GM23338 (cell line): ENCODE measurements around the gene FOXR1. TPM values are rescaled to one million over a fixed set of nuclear protein-coding genes. Genes with fewer than 3 reads are reported as not detected.

Experiments
- ATAC-seq: fragments of 200-7000 bp; cut with Tn5 transposase; 3 replicates; pipeline ENCODE4 v1.9.1; 2020
- DNase-seq: peaks from one replicate; pipeline ENCODE4 v3.0.0-alpha.2; 2015; ENCODE audit warnings: low spot score
- H2AFZ ChIP-seq: fragments of 200-600 bp; sonication (generic); 2 replicates; pipeline ENCODE4 v1.8.0; 2016; ENCODE audit warnings: antibody characterized with exemption, mild to moderate bottlenecking, moderate library complexity
- H3F3A ChIP-seq: fragments of 200-600 bp; sonication (generic); replicated peaks from 2 replicates; pipeline ENCODE4 v1.8.0; 2017; ENCODE audit warnings: antibody characterized with exemption, mixed run types, low read depth
- H3K27ac ChIP-seq: fragments of 200-600 bp; sonication (generic); 2 replicates; pipeline ENCODE4 v1.6.1; 2016; ENCODE audit warnings: low read depth
- H3K27me3 ChIP-seq: fragments of 200-600 bp; sonication (generic); 2 replicates; pipeline ENCODE4 v1.8.0; 2016; ENCODE audit warnings: mild to moderate bottlenecking, mixed run types, moderate library complexity; ENCODE audit not compliant: insufficient read depth
- H3K36me3 ChIP-seq: fragments of 200-600 bp; sonication (generic); 2 replicates; pipeline ENCODE4 v1.8.0; 2016; ENCODE audit warnings: mild to moderate bottlenecking; ENCODE audit not compliant: insufficient read depth
- H3K4me1 ChIP-seq: fragments of 200-600 bp; sonication (generic); 2 replicates; pipeline ENCODE4 v1.8.0; 2016; ENCODE audit warnings: mild to moderate bottlenecking, moderate library complexity; ENCODE audit not compliant: insufficient read depth
- H3K4me2 ChIP-seq: fragments of 200-600 bp; sonication (generic); 2 replicates; pipeline ENCODE4 v1.7.1; 2017; ENCODE audit warnings: mixed run types
- H3K4me3 ChIP-seq: fragments of 200-600 bp; sonication (generic); 2 replicates; pipeline ENCODE4 v1.6.1; 2016; ENCODE audit warnings: mixed run types
- H3K79me2 ChIP-seq: fragments of 200-600 bp; sonication (generic); replicated peaks from 2 replicates; pipeline ENCODE4 v1.8.0; 2017; ENCODE audit warnings: mild to moderate bottlenecking; ENCODE audit not compliant: insufficient read depth
- H3K9me2 ChIP-seq: fragments of 200-600 bp; sonication (generic); 2 replicates; pipeline ENCODE4 v1.8.0; 2017; ENCODE audit not compliant: insufficient read depth
- H4K20me1 ChIP-seq: fragments of 200-600 bp; sonication (generic); replicated peaks from 2 replicates; pipeline ENCODE4 v1.8.0; 2017; ENCODE audit warnings: mild to moderate bottlenecking; ENCODE audit not compliant: insufficient read depth
- H3K27ac Mint-ChIP-seq: 2 replicates; pipeline ENCODE4 v1.8.0; 2020; ENCODE audit warnings: inconsistent platforms, mild to moderate bottlenecking, moderate library complexity, mixed read lengths
- H3K27me3 Mint-ChIP-seq: 3 replicates; pipeline ENCODE4 v1.8.0; 2022; ENCODE audit warnings: low read depth, mild to moderate bottlenecking, moderate library complexity, mixed read lengths, inconsistent platforms; ENCODE audit not compliant: insufficient read depth, poor library complexity
- H3K36me3 Mint-ChIP-seq: 3 replicates; pipeline ENCODE4 v1.8.0; 2021; ENCODE audit warnings: low read depth, mild to moderate bottlenecking, inconsistent platforms, moderate library complexity, mixed read lengths
- H3K4me1 Mint-ChIP-seq: 3 replicates; pipeline ENCODE4 v1.8.0; 2020; ENCODE audit warnings: mild to moderate bottlenecking, inconsistent platforms, mixed read lengths
- H3K4me3 Mint-ChIP-seq: 3 replicates; pipeline ENCODE4 v1.8.0; 2021; ENCODE audit warnings: moderate library complexity, mild to moderate bottlenecking, inconsistent platforms, mixed read lengths
- H3K9me3 Mint-ChIP-seq: 3 replicates; pipeline ENCODE4 v1.8.0; 2020; ENCODE audit warnings: moderate library complexity, mild to moderate bottlenecking, inconsistent platforms, mixed read lengths
- CREB1 ChIP-seq: fragments of 250-450 bp; sonication (Bioruptor Pico); IDR thresholded peaks from 2 replicates; pipeline ENCODE4 v1.5.0; 2020; ENCODE audit warnings: low read depth, mild to moderate bottlenecking, moderate library complexity
- CTCF ChIP-seq, 2 experiments: fragments of 200-600 bp in 1 of 2; sonication (generic) in 1 of 2; conservative IDR thresholded peaks; 2 replicates each; pipeline versions ENCODE4 v1.5.1 to v1.6.1; 2016 to 2017; ENCODE audit warnings: antibody characterized with exemption in 2 of 2, low read depth in 2 of 2, mild to moderate bottlenecking in 2 of 2, moderate library complexity in 1 of 2
- ETS1 ChIP-seq: IDR thresholded peaks from 2 replicates; pipeline ENCODE4 v1.6.1; 2016; ENCODE audit warnings: antibody characterized with exemption
- EZH2 ChIP-seq: fragments of 200-600 bp; sonication (generic); IDR thresholded peaks from one replicate; pipeline ENCODE4 v1.8.0; 2017; ENCODE audit warnings: antibody characterized with exemption, mild to moderate bottlenecking, low read depth; ENCODE audit not compliant: unreplicated experiment
- EZH2phosphoT487 ChIP-seq: fragments of 200-600 bp; sonication (generic); IDR thresholded peaks from one replicate; pipeline ENCODE4 v1.8.1; 2018; ENCODE audit warnings: antibody characterized with exemption; ENCODE audit not compliant: unreplicated experiment
- JUNB ChIP-seq: IDR thresholded peaks from one replicate; pipeline ENCODE4 v1.6.1; 2016; ENCODE audit warnings: antibody characterized with exemption; ENCODE audit not compliant: unreplicated experiment
- NANOG ChIP-seq: IDR thresholded peaks from 2 replicates; pipeline ENCODE4 v1.6.1; 2016; ENCODE audit warnings: antibody characterized with exemption, borderline replicate concordance
- POLR2AphosphoS5 ChIP-seq: IDR thresholded peaks from 2 replicates; pipeline ENCODE4 v1.6.1; 2016; ENCODE audit warnings: antibody characterized with exemption, low read depth
- REST ChIP-seq: IDR thresholded peaks from one replicate; pipeline ENCODE4 v1.6.1; 2018; ENCODE audit warnings: antibody characterized with exemption; ENCODE audit not compliant: unreplicated experiment
- STAT1 ChIP-seq: IDR thresholded peaks from one replicate; pipeline ENCODE4 v1.6.1; 2016; ENCODE audit warnings: antibody characterized with exemption; ENCODE audit not compliant: unreplicated experiment
- ZNF114 ChIP-seq: fragments of 250-450 bp; sonication (Bioruptor Pico); IDR thresholded peaks from 2 replicates; pipeline ENCODE4 v1.5.0; 2020; ENCODE audit warnings: mild to moderate bottlenecking, moderate library complexity
- ZNF331 ChIP-seq: fragments of 250-450 bp; sonication (Bioruptor Pico); IDR thresholded peaks from 2 replicates; pipeline ENCODE4 v1.5.0; 2020; ENCODE audit warnings: low read depth, mild to moderate bottlenecking, moderate library complexity
- ZNF462 ChIP-seq: fragments of 250-450 bp; sonication (Bioruptor Pico); IDR thresholded peaks from 2 replicates; pipeline ENCODE4 v1.5.0; 2020; ENCODE audit warnings: mild to moderate bottlenecking, moderate library complexity
- polyA plus RNA-seq: library from polyadenylated mRNA; unstranded; fragments of >200 nt; fragmentation: Nextera tagmentation; extraction: Ambion mirVana; gene quantifications from 2 replicates; pipeline ENCODE4 v1.2.1, GENCODE V29; 2016
- total RNA-seq: library from RNA; depleted of rRNA; stranded (reverse); fragments of >200 nt; shearing (Covaris generic); gene quantifications from 2 replicates; pipeline ENCODE4 v1.2.3, GENCODE V29; 2014

FOXR1 gene
- total and polyA plus RNA-seq, 2 experiments from 2014 or later: not detected

- peaks cover 18% of the 10 kb centered on the region for H3K27me3 Mint-ChIP-seq
These were observed 14.0 kb upstream of the FOXR1 start for GRCh38 chr11:118957549-118957948.

More at GRCh38 chr11:118957549-118957948, 14.0 kb upstream of the FOXR1 start:
- Histone ChIP-seq H3K4me2 (no peak overlapping the region), H3K36me3 (no peaks in the 10 kb centered on the region), H3K27ac (no peak overlapping the region), H4K20me1 (no peaks in the 10 kb centered on the region), H3K27me3 (no peaks in the 10 kb centered on the region), H3K79me2 (no peaks in the 10 kb centered on the region), H3K9me2 (no peaks in the 10 kb centered on the region), H3F3A (no peaks in the 10 kb centered on the region), H3K4me1 (no peaks in the 10 kb centered on the region), H2AFZ (no peak overlapping the region), H3K4me3 (no peak overlapping the region)
- no peak overlapping the region for H3K4me3 Mint-ChIP-seq
- no peak for TF ChIP-seq POLR2AphosphoS5
- no peak for TF ChIP-seq CREB1 (CRISPR knock-in tag)
- no peak for TF ChIP-seq EZH2
- no peak for TF ChIP-seq STAT1
- TF ChIP-seq REST: no peak
- TF ChIP-seq JUNB: no peak
- no peak for TF ChIP-seq ZNF331 (CRISPR knock-in tag)
- no peak for TF ChIP-seq CTCF (conservative IDR thresholded peaks at IDR 0.05; ENCODE audit: low read depth in 2 of 2)
- TF ChIP-seq ZNF114: no peak
- no peak for TF ChIP-seq NANOG
- no peak for TF ChIP-seq EZH2phosphoT487
- no peak for TF ChIP-seq ETS1
- no peak for TF ChIP-seq ZNF462 (CRISPR knock-in tag)
- H3K36me3 Mint-ChIP-seq: no peaks in the 10 kb centered on the region
- H3K9me3 Mint-ChIP-seq: no peaks in the 10 kb centered on the region
- H3K4me1 Mint-ChIP-seq: peaks cover 11% of the 10 kb centered on the region
- DNase-seq (no peak), ATAC-seq (no peak)
- H3K27ac Mint-ChIP-seq: no peak overlapping the region
